ENCODE measurements around the gene RYK.

GRCh38 chr3:134186391-134186790 is 64.3 kb downstream of the RYK start:
- TF ChIP-seq EZH2 (IDR thresholded peaks at IDR 0.05) = no peak
- no peak for TF ChIP-seq POLR2AphosphoS5 (IDR thresholded peaks at IDR 0.05; ENCODE audit: borderline replicate concordance, low read depth, low read length)

All from SK-N-MC (cell line).